GM21515 (cell line): ENCODE results near the gene GLMN.

Experiments used
- ATAC-seq: cut with Tn5 transposase; IDR thresholded peaks from one replicate; pipeline ENCODE4 v1.9.1; 2021; ENCODE audit not compliant: unreplicated experiment

GLMN gene

GRCh38 chr1:92203105-92203504 lies 95.7 kb downstream of the GLMN start:
- no peak for ATAC-seq

- no peak for ATAC-seq
Measured at GRCh38 chr1:92201973-92202372, 96.8 kb downstream of the GLMN start.
